HG03460 (cell line): Measurements from ENCODE around the gene DMD.
"Not testable (repeated sequence)": the region's sequence is repeated elsewhere in the genome, so short reads cannot be mapped to it uniquely, and the experiment has no call there.

ENCODE experiments used
- ATAC-seq: cut with Tn5 transposase; IDR thresholded peaks from one replicate; pipeline ENCODE4 v1.9.1; 2021; ENCODE audit not compliant: unreplicated experiment

Gene DMD

DNA sequence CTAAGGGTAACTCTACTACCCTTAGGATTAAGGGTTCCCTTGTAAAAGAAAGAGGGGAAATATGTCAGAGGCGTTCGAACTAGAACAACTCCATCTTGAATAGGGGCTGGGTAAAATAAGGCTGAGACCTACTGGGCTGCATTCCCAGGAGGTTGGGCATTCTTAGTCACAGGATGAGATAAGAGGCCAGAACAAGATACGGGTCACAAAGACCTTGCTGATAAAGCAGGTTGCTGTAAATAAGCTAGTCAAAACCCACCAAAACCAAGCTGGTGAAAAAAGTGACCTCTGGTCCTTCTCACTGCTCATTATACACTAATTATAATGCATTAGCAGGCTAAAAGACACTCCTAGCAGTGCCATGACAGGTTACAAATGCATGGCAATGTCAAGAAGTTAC is 922.0 kb downstream of the DMD start:
- ATAC-seq, result no peak

DNA sequence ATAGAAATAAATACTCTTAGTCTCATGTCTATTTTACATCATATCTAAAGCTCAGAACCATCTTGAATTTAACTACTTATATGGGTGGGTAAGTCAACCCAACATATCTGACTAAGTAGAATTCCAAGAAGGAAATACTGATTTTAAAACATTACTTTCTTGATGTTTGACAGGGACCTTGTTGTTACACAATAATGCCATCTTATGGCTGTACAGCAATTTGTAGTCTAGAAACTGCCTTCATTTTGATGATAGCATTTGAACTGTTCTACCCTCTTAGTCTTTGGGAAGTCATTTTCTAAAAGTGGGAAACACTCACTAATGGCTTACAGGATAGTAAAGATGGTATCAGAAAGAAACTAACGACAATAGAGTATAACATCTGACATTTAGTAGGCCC is 929.5 kb downstream of the DMD start:
- ATAC-seq, result no peak

GRCh38 chrX:32280921-32281320 is 930.4 kb downstream of the DMD start:
- ATAC-seq, result no peak

- ATAC-seq, result no peak
Measured at GRCh38 chrX:32280489-32280888, 930.9 kb downstream of the DMD start.

- no peak for ATAC-seq
Measured at GRCh38 chrX:32276153-32276552, 935.2 kb downstream of the DMD start.

DNA sequence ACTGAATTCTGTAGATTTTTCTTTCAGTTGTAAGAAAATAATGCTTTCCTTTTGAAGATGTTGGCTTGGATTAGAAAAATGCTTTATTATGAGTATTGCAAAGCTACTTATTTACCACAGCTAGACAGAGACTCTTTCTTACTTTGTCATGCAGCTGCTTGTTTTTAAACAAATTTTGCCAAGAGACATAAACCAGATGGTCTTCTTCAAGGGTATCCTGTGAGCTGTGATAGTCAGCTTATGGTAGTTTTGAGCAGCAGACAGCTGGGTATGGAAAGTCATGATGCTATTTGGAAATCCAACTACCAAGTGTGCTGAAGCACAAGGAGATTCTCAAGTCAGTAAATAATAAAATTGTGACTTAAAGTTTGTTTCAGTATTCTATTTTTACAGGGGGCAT is 941.5 kb downstream of the DMD start:
- ATAC-seq, result no peak

DNA sequence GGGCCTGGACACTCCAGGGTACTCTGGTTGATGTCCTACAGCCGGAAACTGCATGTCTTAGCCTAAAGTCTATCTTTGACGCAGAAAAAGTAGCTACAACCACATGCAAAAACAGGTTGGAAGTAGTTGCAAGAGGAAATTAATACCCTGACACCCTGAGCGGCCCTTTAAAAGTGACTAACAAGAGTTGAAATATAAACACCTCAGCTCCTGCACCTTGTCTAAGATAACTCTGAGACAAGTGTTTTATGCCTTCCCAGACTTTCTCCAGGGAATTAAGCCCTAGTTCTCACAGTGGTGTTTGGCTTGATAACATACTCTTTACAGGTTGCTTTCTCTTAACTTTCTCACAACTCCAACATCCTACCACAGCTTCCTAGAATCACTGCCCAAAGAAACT is 943.1 kb downstream of the DMD start:
- no peak for ATAC-seq

DNA sequence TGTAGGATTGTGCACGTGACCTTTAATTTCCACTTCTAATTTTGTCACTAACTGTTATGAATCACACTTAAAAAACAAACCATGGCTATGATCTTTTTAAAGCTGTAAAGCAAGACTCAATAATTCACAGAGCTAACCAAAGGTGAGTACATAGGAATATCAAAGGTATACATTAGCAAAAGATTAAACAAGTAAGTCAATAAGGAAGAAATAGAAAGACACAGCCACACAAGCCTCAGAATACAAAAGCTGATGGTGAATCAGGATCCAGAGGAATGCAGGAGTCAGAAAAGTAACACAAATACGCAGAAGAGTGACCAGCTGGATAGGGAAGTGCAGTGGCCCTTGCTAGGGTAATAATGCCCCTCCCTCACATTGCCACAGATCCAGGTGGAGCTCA is 943.6 kb downstream of the DMD start:
- no peak for ATAC-seq

- not testable (repeated sequence) for ATAC-seq
Measured at GRCh38 chrX:32246675-32247074, 964.7 kb downstream of the DMD start.

DNA sequence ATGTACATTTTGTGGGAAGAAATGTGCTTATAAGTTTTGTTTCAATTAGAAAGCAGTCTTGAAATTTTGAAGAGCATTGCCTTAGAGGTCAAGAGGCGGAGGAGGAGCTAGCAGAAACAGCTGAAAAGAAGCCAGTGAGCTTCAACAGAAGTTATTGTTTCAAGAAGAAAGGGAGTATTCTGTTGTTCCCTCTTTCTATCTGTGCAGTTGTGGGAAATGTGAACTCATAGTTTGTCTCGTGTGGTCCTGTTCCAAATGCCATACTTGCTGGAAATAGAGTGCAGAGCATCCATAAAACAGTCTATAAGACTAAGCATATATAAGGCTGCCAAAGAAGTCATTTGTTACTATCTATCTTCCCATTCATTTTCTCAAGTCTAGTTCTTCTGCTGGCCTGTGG is 1015.7 kb downstream of the DMD start:
- no peak for ATAC-seq

DNA sequence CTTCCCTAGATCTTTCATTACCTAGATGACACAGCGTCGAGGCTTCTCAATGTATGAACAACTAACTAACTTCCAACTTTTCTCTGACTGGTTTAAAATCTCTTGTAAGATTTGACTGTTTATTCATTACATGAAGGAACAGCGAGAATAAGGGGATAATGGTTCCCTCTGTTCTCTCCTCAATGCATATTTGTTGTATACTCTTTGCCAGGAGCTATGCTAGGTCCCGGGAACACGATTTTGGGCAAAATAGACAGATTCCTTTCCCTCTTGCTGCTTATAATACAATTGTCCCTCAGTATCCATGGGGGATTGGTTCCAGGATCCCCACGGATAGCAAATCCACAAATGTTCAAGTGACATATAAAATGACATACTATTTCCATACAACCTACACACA is 1020.0 kb downstream of the DMD start:
- ATAC-seq, result no peak

GRCh38 chrX:32185160-32185559 is 1026.2 kb downstream of the DMD start:
- no peak for ATAC-seq

DNA sequence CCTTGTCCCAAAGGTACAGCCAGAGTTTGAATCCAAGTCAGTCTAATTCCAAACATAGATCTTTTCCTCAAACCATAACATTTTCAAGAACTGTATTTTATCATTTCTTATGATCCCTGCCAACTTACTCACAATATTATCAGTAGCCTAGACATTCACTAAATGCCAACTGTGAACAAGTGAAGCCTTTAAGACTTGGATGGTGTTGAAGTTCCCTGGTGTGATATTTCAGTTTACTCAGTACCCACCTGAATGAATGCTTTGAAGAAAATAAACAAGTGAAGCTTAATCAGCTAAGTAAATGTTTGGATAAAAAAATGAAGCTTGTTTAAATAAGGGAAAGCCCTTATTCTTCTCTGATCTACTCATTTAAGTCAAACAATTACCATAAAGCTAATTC is 1028.3 kb downstream of the DMD start:
- no peak for ATAC-seq

DNA sequence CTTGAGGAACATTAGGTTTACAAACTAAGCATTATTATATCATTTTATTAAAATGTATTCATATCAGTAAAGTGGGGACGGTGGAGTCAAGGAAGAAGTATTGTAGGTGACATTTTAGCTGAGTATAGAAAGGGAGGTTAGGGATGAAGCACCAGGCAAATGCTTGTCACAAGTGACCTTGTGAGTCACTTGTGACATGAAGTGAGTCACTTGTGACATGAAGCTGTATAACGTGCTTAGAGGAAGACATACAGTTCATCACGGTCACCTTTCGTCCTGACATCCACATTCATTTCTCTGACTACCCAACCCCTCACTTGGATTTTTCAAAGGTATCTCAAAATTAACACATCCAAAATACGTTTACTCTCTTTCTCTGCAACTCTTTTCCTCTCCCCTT is 1034.8 kb downstream of the DMD start:
- no peak for ATAC-seq

- ATAC-seq, result no peak
Measured at GRCh38 chrX:32170481-32170880, 1040.9 kb downstream of the DMD start.

DNA sequence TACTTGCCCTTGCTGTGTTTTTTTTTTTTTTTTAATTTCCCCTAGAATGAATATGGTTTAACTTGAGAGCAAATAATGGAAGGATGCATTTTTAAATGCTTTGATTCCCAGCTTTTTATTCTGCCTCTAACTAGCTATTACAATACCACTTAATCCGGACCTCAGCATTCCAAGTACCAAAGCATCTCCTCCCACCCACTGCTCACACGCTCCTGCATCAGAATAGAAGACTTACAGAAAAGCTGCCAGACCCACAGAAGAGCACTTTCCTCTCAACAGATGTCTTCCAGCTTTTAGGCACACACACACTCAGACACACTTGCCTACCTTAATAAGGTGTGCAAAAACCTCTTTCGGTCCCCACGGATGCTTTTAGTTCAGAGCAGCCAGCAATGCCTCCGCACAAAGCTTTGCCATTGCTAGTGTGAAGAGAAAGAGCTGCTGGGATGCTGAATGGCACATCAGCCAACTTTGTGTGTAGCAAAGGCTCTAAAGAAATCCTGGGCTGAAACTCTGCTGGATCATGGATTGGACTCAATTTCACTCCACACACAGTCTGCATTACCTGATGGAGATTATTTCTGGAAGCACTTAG is 1056.2 kb downstream of the DMD start:
- no peak for ATAC-seq

- ATAC-seq, result no peak
Measured at GRCh38 chrX:32153585-32153984, 1057.8 kb downstream of the DMD start.

DNA sequence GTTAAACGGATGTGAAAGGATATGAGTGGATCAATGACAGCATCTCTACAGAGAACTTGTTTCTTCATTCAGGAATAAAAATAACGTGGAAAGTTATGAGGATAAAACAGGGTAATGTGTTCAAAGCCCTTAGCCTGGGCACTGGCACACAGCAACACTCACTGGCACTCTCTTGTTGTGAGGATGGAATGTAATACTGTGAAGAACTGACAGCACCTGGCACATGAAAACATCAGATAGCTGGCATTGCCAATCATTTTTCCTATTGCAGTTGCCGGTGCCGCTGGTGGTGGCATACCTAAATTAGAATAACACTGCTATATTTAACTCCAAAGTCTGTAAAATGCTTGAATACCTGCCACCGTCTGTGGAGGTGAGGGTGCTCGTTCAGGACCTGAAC is 1061.2 kb downstream of the DMD start:
- no peak for ATAC-seq

GRCh38 chrX:32141841-32142240 is 1069.5 kb downstream of the DMD start:
- ATAC-seq, result no peak

- ATAC-seq, result no peak
Measured at GRCh38 chrX:32139476-32139875, 1071.9 kb downstream of the DMD start.

DNA sequence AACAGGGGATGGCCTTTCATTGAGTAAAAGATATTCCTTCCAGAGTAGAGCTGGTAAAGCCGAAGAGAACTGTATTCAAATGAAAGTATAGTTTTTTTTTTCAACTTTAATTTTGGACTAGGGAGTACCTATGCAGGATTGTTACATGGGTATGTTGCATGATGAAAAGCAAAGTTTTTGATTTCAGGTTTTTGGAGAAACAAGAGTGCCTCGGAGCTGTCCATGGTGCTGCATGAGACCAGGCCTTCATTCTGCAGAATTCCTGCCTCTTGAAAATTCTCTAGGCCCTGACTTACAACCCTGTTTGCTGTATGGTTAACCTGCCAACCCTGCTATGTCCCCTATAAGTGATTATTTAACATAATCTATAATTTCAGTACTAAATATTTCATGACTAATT is 1073.8 kb downstream of the DMD start:
- no peak for ATAC-seq

DNA sequence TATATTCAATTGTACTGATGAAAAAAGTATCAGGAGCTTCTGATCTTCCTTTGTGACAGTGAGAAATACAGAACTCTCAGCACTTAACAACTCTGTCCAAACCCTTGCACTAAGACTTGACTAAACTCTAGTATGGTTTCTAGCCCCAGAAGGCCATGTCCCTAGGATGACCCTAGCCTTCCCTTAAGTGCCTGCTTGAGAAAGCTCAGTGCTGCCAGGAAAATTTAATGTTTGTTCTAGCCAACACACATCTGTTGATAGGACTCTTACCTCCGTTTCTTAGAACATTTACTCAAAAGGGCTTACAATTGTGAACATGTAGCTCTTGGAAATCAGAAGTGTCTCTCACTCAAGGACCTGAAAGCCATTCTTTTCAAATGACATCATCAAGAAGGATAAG is 1084.4 kb downstream of the DMD start:
- no peak for ATAC-seq

DNA sequence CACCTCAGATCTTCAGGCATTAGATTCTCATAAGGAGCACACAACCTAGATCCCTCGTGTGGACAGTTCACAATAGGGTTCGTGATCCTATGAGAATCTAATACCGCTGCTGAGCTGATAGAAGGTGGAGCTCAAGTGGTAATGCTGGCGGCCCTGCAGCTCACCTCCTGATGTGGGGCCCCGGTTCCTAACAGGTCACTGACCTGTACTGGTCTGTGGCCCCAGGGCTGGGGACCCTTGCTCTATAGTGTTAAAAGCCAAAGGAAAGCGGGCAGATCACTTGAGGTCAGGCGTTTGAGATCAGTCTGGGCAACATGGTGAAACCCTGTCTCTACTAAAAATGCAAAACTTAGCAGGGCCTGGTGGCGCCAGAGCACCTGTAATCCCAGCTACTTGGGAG is 1092.5 kb downstream of the DMD start:
- no peak for ATAC-seq

DNA sequence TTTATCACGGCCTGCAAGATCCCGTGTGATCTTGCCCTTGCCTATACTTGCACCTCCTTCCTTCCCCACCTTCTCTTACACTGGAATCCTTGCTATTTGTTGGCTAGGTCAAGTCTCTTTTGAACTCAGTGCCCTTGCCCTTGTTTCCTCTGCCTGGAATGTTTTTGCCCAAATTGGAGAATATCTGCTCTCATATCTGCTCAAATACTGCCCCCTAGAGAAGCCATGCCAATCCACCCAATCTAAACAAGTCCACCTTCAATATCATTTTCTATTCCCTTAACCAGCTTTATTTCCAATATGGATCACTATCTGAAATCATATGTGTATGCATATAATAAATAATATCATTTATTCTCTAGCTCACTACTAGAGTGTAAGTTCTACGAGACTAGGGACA is 1095.3 kb downstream of the DMD start:
- ATAC-seq, result no peak
